Measurements from ENCODE around the gene NQO1. TPM values are rescaled to one million over a fixed set of nuclear protein-coding genes. Genes with fewer than 3 reads are reported as not detected.
"Not testable (repeated sequence)": the region's sequence is repeated elsewhere in the genome, so short reads cannot be mapped to it uniquely, and the experiment has no call there.

NQO1 gene
- total and polyA plus RNA-seq, 4 donors: 0.92 to 5.5 (median 1.9) TPM

DNA sequence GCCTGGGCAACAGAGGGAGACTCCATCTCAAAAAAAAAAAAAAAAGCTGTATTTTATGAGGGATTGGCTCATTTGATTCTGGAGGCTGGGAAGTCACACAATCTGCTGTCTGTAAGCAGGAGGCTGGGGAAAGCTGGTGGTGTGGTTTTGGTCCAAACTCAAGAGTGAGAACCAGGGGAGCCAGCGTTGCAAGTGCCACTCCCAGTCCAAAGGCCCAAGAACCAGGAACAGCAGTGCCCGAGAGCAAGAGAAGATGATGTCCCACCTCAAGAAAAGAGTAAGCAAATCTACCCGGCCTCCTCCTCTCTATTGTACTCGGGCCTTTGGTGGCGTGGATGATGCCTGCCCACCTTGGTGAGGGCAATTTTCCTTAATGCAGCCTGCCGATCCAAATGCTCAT, 5.7 kb upstream of the NQO1 start:
- no peaks in the 10 kb centered on the region for H3K27me3 ChIP-seq (ENCODE audit: control insufficient read depth in 4 of 4, insufficient read depth in 4 of 4, low read length in 3 of 4)
- 92% methylated on average over 6 of the region's 6 CpGs for WGBS
- H3K4me1 ChIP-seq (ENCODE audit: control insufficient read depth in 4 of 4, insufficient read depth in 4 of 4, low read length in 3 of 4): no peaks in the 10 kb centered on the region
- no peak overlapping the region for H3K9ac ChIP-seq (ENCODE audit: low read depth in 1 of 2, low read length in 2 of 2)
- no peaks in the 10 kb centered on the region for H3K36me3 ChIP-seq (ENCODE audit: control insufficient read depth in 4 of 4, insufficient read depth in 3 of 4, low read depth in 1 of 4, low read length in 3 of 4)
- TF ChIP-seq GABPA (IDR thresholded peaks at IDR 0.05 in 1 of 2, conservative IDR thresholded peaks at IDR 0.05 in 1 of 2): no peak
- TF ChIP-seq, protein P1, sequence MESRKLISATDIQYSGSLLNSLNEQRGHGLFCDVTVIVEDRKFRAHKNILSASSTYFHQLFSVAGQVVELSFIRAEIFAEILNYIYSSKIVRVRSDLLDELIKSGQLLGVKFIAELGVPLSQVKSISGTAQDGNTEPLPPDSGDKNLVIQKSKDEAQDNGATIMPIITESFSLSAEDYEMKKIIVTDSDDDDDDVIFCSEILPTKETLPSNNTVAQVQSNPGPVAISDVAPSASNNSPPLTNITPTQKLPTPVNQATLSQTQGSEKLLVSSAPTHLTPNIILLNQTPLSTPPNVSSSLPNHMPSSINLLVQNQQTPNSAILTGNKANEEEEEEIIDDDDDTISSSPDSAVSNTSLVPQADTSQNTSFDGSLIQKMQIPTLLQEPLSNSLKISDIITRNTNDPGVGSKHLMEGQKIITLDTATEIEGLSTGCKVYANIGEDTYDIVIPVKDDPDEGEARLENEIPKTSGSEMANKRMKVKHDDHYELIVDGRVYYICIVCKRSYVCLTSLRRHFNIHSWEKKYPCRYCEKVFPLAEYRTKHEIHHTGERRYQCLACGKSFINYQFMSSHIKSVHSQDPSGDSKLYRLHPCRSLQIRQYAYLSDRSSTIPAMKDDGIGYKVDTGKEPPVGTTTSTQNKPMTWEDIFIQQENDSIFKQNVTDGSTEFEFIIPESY (IDR thresholded peaks at IDR 0.05): no peak
- TF ChIP-seq, protein P2, sequence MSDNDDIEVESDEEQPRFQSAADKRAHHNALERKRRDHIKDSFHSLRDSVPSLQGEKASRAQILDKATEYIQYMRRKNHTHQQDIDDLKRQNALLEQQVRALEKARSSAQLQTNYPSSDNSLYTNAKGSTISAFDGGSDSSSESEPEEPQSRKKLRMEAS (IDR thresholded peaks at IDR 0.05): no peak
- TF ChIP-seq, protein P3, sequence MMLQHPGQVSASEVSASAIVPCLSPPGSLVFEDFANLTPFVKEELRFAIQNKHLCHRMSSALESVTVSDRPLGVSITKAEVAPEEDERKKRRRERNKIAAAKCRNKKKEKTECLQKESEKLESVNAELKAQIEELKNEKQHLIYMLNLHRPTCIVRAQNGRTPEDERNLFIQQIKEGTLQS (IDR thresholded peaks at IDR 0.05): no peak
- no peak for TF ChIP-seq RAD21 (IDR thresholded peaks at IDR 0.05)
- TF ChIP-seq JUND (IDR thresholded peaks at IDR 0.05): no peak
- TF ChIP-seq HNF4A (conservative IDR thresholded peaks at IDR 0.05): no peak
- TF ChIP-seq SP1 (IDR thresholded peaks at IDR 0.05): no peak
- TF ChIP-seq FOXA2 (IDR thresholded peaks at IDR 0.05): no peak
- TF ChIP-seq FOXA1 (IDR thresholded peaks at IDR 0.05): no peak
- TF ChIP-seq, protein P4, sequence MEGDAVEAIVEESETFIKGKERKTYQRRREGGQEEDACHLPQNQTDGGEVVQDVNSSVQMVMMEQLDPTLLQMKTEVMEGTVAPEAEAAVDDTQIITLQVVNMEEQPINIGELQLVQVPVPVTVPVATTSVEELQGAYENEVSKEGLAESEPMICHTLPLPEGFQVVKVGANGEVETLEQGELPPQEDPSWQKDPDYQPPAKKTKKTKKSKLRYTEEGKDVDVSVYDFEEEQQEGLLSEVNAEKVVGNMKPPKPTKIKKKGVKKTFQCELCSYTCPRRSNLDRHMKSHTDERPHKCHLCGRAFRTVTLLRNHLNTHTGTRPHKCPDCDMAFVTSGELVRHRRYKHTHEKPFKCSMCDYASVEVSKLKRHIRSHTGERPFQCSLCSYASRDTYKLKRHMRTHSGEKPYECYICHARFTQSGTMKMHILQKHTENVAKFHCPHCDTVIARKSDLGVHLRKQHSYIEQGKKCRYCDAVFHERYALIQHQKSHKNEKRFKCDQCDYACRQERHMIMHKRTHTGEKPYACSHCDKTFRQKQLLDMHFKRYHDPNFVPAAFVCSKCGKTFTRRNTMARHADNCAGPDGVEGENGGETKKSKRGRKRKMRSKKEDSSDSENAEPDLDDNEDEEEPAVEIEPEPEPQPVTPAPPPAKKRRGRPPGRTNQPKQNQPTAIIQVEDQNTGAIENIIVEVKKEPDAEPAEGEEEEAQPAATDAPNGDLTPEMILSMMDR (IDR thresholded peaks at IDR 0.05; ENCODE audit: low read depth, low read length, missing input control): no peak
- no peak for TF ChIP-seq TAF1 (conservative IDR thresholded peaks at IDR 0.05)
- no peak for TF ChIP-seq NR2F2 (IDR thresholded peaks at IDR 0.05)
- TF ChIP-seq YY1 (IDR thresholded peaks at IDR 0.05): no peak
- no peak overlapping the region for H3K4me3 ChIP-seq (ENCODE audit: low read depth in 1 of 3, low read length in 3 of 3)
- H3K27ac ChIP-seq (ENCODE audit: low read depth in 1 of 2, low read length in 2 of 2): no peak overlapping the region
- no peaks in the 10 kb centered on the region for H3K9me3 ChIP-seq (ENCODE audit: control insufficient read depth in 4 of 4, low read length in 3 of 4)
- no peak for DNase-seq (ENCODE audit: low spot score)

DNA sequence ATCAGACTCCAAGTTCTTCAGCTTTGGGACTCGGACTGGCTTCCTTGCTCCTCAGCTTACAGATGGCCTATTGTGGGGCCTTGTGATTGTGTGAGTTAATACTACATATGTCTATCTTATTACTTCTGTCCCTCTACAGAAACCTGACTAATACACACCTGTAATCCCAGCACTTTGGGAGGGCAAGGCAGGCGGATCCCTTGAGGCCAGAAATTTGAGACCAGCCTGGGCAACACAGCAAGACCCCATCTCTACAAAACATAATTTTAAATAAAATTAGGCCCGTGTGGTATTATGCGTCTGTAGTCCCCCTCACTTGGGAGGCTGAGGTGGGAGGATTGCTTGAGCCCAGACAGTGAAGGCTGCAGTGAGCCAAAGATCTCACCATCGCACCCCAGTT, 4.9 kb upstream of the NQO1 start:
- not testable (repeated sequence) for DNase-seq (ENCODE audit: low spot score); H3K4me1 ChIP-seq (ENCODE audit: control insufficient read depth in 4 of 4, insufficient read depth in 4 of 4, low read length in 3 of 4); H3K27me3 ChIP-seq (ENCODE audit: control insufficient read depth in 4 of 4, insufficient read depth in 4 of 4, low read length in 3 of 4); H3K36me3 ChIP-seq (ENCODE audit: control insufficient read depth in 4 of 4, insufficient read depth in 3 of 4, low read depth in 1 of 4, low read length in 3 of 4); H3K27ac ChIP-seq (ENCODE audit: low read depth in 1 of 2, low read length in 2 of 2); H3K9ac ChIP-seq (ENCODE audit: low read depth in 1 of 2, low read length in 2 of 2); H3K9me3 ChIP-seq (ENCODE audit: control insufficient read depth in 4 of 4, low read length in 3 of 4); H3K4me3 ChIP-seq (ENCODE audit: low read depth in 1 of 3, low read length in 3 of 3)
- 78% methylated on average over 5 of the region's 5 CpGs for WGBS

DNA sequence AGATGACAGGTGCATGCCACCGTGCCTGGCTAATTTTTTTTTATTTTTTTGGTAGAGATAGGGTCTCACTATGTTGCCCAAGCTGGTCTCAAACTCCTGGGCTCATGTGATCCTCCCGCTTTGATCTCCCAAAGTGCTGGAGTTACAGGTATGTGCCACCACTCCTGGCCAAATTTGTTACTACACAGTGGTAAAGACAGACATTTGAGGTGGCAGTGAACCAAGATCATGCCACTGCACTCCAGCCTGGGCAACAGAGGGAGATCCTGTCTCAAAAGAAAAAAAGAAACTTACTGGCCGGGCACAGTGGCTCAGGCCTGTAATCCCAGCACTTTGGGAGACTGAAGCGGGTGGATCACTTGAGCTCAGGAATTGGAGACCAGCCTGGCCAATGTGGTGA, 2.7 kb upstream of the NQO1 start:
- H3K27me3 ChIP-seq (ENCODE audit: control insufficient read depth in 4 of 4, insufficient read depth in 4 of 4, low read length in 3 of 4); H3K27ac ChIP-seq (ENCODE audit: low read depth in 1 of 2, low read length in 2 of 2); DNase-seq (ENCODE audit: low spot score); H3K36me3 ChIP-seq (ENCODE audit: control insufficient read depth in 4 of 4, insufficient read depth in 3 of 4, low read depth in 1 of 4, low read length in 3 of 4); H3K9me3 ChIP-seq (ENCODE audit: control insufficient read depth in 4 of 4, low read length in 3 of 4); H3K4me1 ChIP-seq (ENCODE audit: control insufficient read depth in 4 of 4, insufficient read depth in 4 of 4, low read length in 3 of 4); H3K9ac ChIP-seq (ENCODE audit: low read depth in 1 of 2, low read length in 2 of 2); H3K4me3 ChIP-seq (ENCODE audit: low read depth in 1 of 3, low read length in 3 of 3): not testable (repeated sequence)
- WGBS: 85% methylated on average over 4 of the region's 4 CpGs
